ENCODE results near the gene NOL12.

Gene NOL12

GRCh38 chr22:37659897-37660708 lies 26.0 kb upstream of the NOL12 start:
- DNase-seq: no peak

GRCh38 chr22:37660709-37661045 lies 25.5 kb upstream of the NOL12 start:
- DNase-seq: no peak

- DNase-seq: peak; percentile 32
These were observed 24.8 kb upstream of the NOL12 start for GRCh38 chr22:37661160-37661924.

- no peak for DNase-seq
These were observed 24.1 kb upstream of the NOL12 start for GRCh38 chr22:37662039-37662438.

GRCh38 chr22:37663521-37664140 lies 22.5 kb upstream of the NOL12 start:
- no peak for DNase-seq

- no peak for DNase-seq
These were observed 21.7 kb upstream of the NOL12 start for GRCh38 chr22:37664249-37665101.

- no peak for DNase-seq
These were observed 20.7 kb upstream of the NOL12 start for GRCh38 chr22:37665487-37665886.

GRCh38 chr22:37669586-37669985 lies 16.6 kb upstream of the NOL12 start:
- DNase-seq: no peak

GRCh38 chr22:37672206-37672919 lies 13.8 kb upstream of the NOL12 start:
- DNase-seq: no peak

- DNase-seq: no peak
These were observed 13.2 kb upstream of the NOL12 start for GRCh38 chr22:37672920-37673455.

- DNase-seq: no peak
These were observed 11.9 kb upstream of the NOL12 start for GRCh38 chr22:37674248-37674647.

- peak; percentile 58 for DNase-seq
These were observed 10.9 kb upstream of the NOL12 start, which contains the start of gene LGALS1 for GRCh38 chr22:37674951-37675929. LGALS1 (plus strand) TSS chr22:37675636; CDS start chr22:37675703, 67 bp downstream.

GRCh38 chr22:37675930-37676735 lies 10.0 kb upstream of the NOL12 start:
- DNase-seq: no peak

- DNase-seq: peak; percentile 34
These were observed 9.2 kb upstream of the NOL12 start for GRCh38 chr22:37676736-37677492.

- no peak for DNase-seq
These were observed 8.6 kb upstream of the NOL12 start for GRCh38 chr22:37677493-37677974.

- no peak for DNase-seq
These were observed 7.8 kb upstream of the NOL12 start for GRCh38 chr22:37678372-37678771.

- DNase-seq: no peak
These were observed 6.5 kb upstream of the NOL12 start for GRCh38 chr22:37679670-37680069.

- no peak for DNase-seq
These were observed 5.8 kb upstream of the NOL12 start for GRCh38 chr22:37680191-37680851.

All from DMS79 (cell line).